Measurements from ENCODE around the gene RD3L. TPM values are rescaled to one million over a fixed set of nuclear protein-coding genes. Genes with fewer than 3 reads are reported as not detected.
"Not testable (repeated sequence)": the region's sequence is repeated elsewhere in the genome, so short reads cannot be mapped to it uniquely, and the experiment has no call there.

RD3L gene
- total RNA-seq, result not detected

GRCh38 chr14:103941973-103942736 is at the start of gene RD3L:
RD3L (minus strand) TSS chr14:103942529; CDS start chr14:103941695, 834 bp downstream.
- ATAC-seq (ENCODE audit: low FRiP score) (no peak), DNase-seq (ENCODE audit: low spot score) (no peak)
- no peak for TF ChIP-seq CTCF (IDR thresholded peaks at IDR 0.05)

DNA sequence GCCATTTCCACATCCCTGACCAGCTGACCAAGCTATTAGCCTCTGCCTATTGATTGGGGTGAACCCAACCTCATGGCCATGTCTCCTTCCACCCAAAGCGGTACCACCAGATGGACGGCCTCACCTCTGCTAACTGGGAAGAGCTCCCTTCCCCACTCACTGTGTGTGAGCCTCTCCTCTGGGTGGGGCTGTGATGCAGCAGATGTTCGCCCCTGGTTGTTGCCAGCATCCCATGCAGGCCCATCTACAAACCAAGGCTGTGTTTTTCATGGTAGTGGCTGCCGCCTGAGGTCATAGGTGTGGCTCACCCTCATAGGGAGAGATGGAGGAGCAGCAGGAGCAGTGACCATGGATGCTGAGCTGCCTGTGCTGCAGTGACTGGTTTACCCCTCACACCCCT is 47.6 kb upstream of the RD3L start:
- ATAC-seq (ENCODE audit: low FRiP score) (no peak), DNase-seq (ENCODE audit: low spot score) (no peak)
- TF ChIP-seq CTCF (IDR thresholded peaks at IDR 0.05), result no peak

DNA sequence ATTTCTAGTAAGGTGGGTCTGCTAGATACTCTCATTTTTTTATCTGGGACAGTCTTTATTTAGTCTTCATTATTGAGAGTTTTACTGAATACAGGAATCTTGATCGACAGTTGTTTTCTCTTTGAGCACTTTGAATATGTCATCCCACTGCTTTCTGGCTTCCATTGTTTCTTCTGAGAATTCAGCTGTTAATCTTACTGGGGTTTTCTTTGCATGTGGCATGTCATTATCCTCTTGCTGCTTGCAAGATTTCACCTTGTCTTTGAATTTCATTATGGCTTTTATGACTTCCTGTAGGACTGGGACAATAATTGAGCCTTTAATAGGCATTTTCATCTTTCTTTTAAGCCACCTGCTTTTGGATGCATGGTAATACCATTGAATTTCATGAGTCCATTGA is 46.7 kb upstream of the RD3L start:
- no peak for TF ChIP-seq CTCF (IDR thresholded peaks at IDR 0.05)
- ATAC-seq (ENCODE audit: low FRiP score) (no peak), DNase-seq (ENCODE audit: low spot score) (no peak)

DNA sequence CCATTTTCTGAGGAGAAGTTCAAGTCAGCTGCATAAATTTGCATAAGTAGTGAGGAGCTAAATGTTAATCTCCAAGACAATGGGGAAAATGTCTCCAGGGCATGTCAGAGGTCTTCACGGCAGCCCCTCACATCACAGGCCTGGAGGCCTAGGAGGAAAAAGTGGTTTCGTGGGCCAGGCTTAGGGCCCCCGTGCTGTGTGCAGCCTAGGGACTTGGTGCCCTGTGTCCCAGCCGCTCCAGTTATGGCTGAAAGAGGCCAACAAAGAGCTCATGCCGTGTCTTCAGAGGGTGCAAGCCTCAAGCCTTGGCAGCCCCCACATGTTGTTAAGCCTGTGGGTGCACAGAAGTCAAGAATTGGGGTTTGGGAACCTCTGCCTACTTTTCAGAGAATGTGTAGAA is 41.9 kb upstream of the RD3L start:
- ATAC-seq (ENCODE audit: low FRiP score) (no peak), DNase-seq (ENCODE audit: low spot score) (no peak)
- TF ChIP-seq CTCF (IDR thresholded peaks at IDR 0.05), result no peak

DNA sequence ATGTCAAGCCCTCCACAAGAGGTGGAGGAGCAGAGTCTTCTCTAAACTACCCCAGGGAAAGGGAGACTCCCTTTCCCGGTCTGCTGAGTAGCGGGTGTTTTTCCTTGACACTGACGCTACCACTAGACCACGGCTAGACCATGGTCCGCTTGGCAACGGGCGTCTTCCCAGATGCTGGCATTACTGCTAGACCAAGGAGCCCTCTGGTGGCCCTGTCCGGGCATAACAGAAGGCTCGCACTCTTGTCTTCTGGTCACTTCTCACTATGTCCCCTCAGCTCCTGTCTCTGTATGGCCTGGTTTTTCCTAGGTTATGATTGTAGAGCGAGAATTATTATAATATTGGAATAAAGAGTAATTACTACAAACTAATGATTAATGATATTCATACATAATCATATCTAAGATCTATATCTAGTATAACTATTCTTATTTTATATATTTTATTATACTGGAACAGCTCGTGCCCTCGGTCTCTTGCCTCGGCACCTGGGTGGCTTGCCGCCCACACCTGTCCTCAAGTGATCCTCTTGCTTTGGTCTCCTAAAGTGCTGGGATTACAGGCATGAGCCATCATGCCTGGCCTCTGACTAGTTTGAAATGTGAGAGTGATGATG is 38.4 kb upstream of the RD3L start:
- ATAC-seq (ENCODE audit: low FRiP score); DNase-seq (ENCODE audit: low spot score): not testable (repeated sequence)

GRCh38 chr14:103974575-103974974 is 32.2 kb upstream of the RD3L start:
- DNase-seq (ENCODE audit: low spot score) (no peak), ATAC-seq (ENCODE audit: low FRiP score) (no peak)
- no peak for TF ChIP-seq CTCF (IDR thresholded peaks at IDR 0.05)

DNA sequence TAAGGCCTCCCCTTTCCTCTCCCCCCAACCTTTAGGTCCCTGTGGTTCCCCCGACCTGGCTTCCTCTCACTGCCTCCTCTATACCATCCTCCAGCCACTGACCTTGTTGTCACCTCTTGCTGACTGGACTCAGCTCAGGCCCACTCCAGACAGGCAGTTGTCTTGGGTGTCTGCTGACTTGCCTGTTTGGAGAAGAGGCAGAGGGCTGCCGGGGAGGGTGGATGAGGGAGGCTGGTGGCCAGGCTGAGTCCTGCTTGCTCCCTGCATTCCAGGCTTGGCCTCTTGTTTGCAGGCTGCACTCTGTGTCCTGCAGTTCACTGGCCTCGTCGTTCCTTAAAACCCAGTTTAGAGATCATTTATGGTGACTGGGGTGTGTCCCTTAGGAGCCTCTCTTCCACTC is 31.0 kb upstream of the RD3L start:
- DNase-seq (ENCODE audit: low spot score) (no peak), ATAC-seq (ENCODE audit: low FRiP score) (no peak)
- TF ChIP-seq CTCF (IDR thresholded peaks at IDR 0.05), result no peak
